Measurements from ENCODE around the gene MARVELD1.

GRCh38 chr10:97683556-97684367, 29.8 kb upstream of the MARVELD1 start:
- TF ChIP-seq GATA2 (IDR thresholded peaks at IDR 0.05; ENCODE audit: low read depth, low read length), result no peak
- no peak for TF ChIP-seq GATA3 (IDR thresholded peaks at IDR 0.05; ENCODE audit: low read depth, low read length)

Measured in SH-SY5Y (cell line).